GM18873 (cell line): ENCODE results near the gene CLIC2.
A peak's percentile ranks its signal among the peaks of the same experiment; 100 is the strongest.
"Not testable (repeated sequence)": the region's sequence is repeated elsewhere in the genome, so short reads cannot be mapped to it uniquely, and the experiment has no call there.

Experiments used
- ATAC-seq: cut with Tn5 transposase; IDR thresholded peaks from one replicate; pipeline ENCODE4 v1.9.1; 2021; ENCODE audit warnings: mild to moderate bottlenecking, moderate library complexity, moderate number of reproducible peaks; ENCODE audit not compliant: unreplicated experiment, low FRiP score

Gene CLIC2

DNA sequence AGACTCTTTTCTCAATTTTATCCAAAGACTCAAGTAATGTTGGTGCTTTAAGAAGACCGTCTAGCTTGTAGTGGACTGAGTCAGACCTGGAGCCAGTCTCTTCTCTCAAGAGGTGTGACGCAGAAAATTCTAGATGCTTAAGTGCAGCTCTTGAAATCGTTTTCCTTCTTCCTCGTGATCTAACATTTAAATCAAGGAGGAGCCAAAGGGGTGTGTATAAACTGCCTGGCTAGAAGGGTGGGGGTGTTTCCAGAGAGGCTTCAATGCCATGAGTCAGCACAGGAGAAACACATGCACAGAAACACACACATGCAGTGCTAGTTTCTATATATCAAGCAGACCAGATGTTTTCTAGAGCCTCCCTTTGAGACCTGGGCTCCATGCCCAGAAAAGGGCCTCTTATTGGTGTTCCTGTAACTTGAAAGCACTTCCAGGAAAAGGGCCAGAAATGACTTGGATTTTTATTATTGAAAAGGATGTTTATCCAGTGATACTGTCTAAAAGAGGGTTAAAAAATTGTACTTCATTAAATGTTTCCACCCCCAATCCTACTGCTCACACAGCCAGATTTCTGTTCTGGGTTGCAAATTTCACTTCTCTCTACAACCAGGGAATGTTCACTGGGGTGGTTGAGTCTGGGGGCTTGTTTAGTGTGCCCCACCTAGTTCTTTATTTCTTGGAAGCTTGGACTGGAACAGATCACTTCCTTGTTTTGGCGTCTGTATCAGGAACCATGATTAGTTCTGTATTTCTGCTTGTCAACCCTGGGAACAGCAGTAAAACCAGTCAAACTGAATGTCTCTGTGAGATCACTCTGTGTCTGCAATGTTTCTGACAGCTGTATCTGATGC is at the start of gene CLIC2:
CLIC2 (minus strand) TSS at position 129 of the 851 bp plus-strand sequence. CDS start 187 bp downstream, outside the sequence.
- no peak for ATAC-seq

DNA sequence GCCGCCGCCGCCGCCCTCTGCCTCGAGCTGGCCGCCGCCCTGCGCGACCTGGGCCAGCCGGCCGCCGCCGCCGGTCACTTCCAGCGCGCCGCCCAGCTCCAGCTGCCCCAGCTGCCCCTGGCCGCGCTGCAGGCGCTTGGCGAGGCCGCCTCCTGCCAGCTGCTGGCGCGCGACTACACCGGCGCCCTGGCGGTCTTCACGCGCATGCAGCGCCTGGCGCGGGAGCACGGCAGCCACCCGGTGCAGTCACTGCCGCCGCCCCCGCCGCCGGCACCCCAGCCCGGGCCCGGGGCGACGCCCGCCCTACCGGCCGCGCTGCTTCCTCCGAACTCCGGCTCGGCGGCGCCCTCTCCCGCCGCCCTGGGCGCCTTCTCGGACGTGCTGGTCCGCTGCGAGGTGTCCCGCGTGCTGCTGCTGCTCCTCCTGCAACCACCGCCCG is 48.1 kb upstream of the CLIC2 start:
- ATAC-seq = peak; percentile 29

DNA sequence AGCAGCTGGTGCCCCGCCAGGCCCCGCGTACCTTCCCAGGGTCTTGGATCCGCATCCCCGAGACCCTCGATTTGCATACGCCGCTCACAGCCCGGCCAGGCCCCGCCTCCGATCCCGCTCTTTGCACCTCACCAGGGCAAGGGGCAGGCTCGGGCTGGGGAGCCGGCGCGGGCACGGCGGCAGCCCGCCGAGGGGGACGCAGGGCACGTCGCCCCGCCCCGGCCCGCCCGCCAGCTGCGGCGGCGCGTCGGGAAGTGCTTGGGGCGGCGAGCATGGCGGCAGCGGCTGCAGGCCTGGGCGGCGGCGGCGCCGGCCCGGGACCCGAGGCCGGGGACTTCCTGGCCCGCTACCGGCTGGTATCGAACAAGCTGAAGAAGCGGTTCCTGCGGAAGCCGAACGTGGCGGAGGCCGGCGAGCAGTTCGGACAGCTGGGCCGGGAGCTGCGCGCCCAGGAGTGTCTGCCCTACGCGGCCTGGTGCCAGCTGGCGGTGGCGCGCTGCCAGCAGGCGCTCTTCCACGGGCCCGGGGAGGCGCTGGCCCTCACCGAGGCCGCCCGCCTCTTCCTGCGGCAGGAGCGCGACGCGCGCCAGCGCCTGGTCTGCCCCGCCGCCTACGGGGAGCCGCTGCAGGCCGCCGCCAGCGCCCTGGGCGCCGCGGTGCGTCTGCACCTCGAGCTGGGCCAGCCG is 47.6 kb upstream of the CLIC2 start, which contains the start of gene F8A2:
F8A2 (plus strand) TSS at position 253 of the 686 bp plus-strand sequence; CDS start at position 273, 20 bp downstream.
- peak; percentile 75 for ATAC-seq

DNA sequence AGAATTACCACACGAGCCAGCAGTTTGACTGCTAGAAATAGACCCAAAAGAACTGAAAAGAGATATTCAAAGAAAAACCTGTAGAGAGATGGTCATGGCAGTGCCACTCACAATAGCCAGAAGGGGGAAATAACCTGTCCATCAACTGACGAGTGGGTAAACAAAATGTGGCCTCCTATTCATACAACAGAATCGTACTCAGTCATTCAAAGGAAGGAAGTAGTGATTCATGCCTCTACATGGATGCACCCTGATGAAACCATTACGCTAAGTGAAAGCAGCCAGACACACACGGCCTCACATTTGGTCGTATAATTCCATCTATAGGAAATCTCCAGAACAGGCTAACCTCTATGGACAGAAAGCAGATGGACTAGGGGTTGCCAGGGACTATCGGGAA is 45.4 kb upstream of the CLIC2 start:
- ATAC-seq = not testable (repeated sequence)

DNA sequence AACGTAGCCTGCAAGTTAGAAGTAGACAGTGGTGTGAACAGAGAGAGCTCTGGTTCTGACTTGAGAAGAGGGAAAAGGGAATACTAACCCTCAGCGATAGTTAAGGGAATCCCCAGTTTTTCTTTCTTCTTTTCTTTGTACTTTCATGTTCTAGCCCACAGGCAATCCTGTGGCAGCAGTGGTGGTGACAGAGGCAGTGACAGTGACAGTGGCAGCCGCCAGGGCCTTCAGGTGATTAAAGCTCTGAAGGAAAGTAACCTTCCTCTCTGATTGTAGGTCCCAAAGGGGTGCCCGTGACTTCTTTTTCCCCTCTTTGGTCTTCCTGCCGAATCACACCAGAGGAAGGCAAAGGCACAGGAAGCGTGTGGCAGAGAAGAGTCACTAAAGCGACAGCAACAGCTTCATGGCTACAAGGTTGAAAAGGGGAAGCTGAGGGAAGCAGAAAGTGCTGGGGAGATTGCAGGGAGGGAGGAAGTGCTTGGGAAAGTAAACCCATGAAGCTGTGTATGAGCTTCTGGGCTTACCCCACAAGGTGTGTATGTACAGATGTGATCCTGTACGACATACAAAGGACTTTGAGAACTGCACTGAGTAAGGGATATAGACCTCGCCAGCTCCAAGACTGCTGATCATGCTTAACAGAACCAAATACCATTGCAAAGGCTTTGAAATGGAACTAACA is 39.5 kb upstream of the CLIC2 start:
- peak; percentile 55 for ATAC-seq

DNA sequence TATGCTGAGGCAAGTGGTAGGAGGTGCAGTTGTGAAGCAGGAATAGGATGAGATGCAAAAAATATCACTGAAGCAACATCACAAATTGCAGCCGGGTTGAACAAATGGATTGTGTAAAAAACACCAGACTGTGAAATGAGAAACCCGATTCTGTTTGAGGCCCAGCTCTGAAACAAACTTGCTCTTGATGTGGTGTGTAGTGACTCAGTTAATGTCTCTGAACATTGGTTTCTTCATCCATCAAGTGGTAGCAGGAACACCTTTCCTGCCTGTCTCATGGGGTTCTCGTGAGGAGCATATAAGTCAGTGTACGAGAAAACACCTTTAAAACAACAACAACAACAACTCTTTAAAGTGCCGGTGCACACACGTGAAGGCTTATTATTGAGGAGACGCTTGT is 29.3 kb upstream of the CLIC2 start:
- not testable (repeated sequence) for ATAC-seq

DNA sequence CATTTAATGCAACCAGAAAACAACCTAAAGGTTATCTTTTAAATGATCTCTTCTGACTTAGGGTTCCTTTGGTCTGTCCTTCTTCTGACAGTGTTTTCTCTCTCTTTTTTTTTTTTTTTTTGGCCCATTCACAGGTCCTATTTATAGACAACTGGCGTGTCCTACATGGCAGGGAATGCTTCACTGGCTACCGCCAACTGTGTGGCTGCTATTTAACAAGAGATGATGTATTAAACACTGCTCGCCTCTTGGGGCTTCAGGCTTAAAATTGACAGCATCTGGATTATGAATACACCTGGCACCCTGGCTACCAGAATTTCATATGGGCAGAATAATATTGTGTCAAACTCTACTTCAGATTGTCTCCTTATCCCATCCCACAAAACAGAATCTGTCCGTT is 15.0 kb upstream of the CLIC2 start:
- not testable (repeated sequence) for ATAC-seq

DNA sequence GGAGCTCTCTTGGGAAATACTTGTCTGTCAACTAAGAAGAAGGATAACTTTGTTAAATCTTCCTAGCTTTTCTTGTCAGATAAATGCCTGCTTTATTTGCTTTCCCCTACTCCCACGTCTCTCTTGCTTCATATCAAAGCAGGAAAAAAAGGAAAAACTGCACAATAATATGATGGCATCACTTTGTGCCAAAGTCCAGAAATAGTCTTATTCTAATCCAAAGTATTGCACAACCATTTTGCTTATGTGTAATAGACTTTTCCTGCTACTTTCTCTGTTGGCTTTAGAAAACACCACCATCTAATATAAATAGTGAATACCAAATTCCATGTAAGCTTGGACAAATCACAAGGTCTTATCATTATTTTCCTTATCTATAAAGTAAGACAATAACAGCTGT is 11.3 kb upstream of the CLIC2 start:
- not testable (repeated sequence) for ATAC-seq

DNA sequence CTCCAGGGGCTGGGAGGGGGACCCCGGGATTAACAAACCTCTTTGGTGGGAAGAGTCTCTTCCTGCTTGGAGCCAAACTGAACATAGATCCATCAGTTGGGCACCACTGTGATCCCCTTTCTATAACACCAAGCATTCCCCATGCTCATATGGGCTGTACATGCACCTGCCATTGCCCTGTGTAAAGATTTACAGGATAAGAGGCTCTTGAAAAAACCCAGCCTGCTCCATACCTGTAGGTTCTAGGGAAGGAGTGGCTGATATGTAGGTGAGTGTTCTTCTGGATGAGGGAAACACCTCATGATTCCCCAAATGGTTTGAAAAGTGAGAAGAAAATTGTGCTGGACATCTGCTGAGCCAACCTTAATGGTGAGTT is 911 bp upstream of the CLIC2 start:
- ATAC-seq = not testable (repeated sequence)

DNA sequence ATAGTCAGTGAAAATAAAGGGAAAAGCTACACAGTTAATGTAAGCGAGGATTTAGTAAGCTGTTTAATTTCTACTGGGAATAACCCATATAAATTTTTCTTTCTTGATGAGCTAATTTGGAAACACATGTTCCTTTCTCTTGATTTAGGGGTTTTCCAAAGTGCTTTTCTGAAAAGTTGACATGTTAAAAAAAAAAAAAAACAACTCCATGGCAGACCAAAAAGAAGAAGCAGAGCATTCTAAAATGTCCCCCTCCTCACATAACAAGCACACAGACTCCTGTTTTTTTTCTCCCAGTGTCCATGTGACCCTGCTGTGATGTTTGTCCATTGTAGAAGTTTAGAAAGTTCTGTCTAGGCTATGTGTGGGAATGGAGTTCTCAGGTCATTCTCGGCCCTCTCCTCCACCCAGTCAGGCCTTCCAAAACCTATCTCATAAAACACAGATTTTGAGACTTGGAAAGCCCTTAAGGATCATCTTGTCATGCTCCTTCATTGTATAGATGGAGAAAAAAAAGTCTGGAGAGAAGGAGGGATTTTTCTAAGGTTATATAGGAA is 792 bp downstream of the CLIC2 start:
- ATAC-seq = no peak

DNA sequence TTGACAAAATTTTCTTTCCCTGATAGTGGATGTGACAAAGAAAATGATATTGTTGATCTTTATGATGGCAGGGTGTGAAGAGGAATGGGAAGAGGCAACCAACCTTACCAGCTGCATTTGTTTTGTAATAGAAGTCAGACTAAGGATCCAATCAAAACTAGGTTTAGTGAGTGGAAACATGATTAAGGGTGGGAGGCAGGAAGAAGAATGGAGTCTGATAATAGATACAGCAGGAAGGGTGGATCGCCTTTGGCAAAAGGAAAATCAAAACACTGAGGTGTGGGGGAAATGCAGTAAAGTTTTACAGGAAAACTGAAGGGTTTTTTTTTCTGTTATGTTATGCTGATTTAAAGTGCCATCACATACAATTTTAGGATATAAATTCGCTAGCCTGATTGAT is 3.4 kb downstream of the CLIC2 start:
- ATAC-seq = no peak

DNA sequence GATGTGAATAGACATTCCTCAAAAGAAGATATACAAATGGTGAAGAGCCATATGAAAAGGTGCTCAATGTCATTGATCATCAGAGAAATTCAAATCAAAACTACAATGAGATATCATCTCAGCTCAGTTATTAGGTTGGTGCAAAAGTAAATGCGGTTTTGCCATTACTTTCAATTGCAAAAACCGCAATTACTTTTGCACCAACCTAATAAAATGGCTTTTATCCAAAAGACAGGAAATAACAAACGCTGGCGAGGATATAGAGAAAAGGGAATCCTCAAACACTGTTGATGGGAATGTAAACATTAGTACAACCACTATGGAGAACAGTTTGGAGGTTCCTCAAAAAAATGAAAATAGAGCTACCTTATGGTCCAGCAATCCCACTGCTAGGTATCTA is 5.1 kb downstream of the CLIC2 start:
- no peak for ATAC-seq

DNA sequence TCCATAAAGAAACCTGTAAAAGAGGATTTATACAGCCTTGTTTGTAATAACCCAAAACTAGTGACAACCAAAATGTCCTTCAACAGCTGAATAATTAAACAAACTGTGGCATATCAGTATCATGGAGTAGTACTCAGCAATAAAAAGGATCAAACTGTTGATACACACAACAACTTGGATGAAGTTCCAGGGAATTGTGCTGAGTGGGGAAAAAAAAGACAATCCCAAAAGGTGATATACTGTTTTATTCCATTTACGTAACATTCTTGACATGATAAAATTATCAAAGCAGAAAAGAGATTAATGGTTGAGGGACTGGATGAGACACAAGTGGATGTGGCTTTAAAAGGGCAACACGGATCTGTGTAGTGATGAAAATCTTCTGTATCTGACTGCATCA is 7.8 kb downstream of the CLIC2 start:
- ATAC-seq = no peak

DNA sequence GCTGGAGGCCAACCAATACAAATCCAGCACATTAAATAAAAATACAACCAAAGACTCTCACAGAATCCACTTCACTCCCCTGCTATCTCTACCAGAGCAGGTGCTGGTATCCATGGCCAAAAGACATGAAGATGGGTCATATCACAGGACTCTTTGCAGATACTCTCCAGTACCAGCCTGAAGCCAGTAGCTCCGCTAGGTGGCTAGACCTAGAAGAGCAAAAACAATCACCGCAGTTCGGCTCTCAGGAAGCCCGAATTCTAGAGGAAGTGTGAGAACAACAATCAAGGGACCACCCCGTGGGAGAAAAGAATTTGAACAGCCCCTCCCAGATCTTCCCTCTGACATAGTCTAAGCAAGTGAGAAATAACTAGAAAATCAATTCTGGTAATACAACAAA is 20.2 kb downstream of the CLIC2 start:
- no peak for ATAC-seq

DNA sequence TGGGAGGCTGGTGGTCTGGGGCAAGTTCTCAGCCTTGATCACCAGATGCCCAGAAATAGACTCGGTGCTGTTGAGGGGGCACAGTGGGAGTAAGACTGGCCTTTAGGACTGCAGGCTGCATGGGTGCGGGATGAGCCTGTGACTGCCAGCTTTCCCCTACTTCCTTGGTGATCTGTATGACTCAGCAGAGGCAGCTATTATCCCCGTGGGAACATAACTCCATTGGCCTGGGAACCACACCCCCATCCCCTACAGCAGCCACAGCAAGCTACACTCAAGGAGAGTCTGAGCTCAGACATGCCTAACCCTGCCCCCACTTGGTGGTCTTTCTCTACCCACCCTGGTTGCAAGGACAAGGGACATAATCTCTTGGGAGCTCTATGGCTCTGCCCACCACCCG is 20.6 kb downstream of the CLIC2 start:
- no peak for ATAC-seq

DNA sequence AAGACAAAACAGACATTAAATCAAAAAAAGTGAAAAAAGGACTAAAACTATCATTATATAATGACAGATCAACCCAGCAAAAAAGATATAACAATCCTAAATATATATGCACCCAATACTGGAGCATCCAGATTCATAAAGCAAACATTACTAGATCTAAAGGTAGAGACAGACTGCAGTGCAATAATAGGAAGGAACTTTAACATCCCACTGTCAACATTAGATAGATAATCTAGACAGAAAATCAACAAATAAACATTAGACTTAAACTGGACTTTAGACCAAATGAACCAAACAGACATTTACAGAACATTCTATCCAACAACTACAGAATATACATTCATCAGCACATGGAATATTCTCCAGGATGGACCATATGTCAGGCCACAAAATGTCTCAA is 40.6 kb downstream of the CLIC2 start:
- no peak for ATAC-seq

DNA sequence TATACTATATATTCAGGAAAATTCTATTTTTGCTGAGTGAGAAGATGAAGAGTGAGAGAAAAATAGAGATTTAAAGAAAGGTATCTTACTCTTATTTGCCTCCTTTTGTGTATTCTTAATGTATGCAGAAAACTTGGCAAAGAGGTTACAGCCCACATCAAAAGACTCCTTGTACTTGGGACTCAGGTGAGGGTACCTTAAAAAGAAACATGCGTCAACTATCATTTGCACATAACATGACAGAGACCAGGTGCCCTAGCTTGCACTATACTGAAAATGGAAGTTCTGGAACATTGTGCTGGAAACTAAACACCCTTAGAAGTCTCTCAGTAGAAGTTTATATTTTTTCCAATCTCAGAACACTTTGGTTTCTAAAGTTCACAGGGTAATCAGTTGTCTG is 54.5 kb downstream of the CLIC2 start:
- no peak for ATAC-seq

DNA sequence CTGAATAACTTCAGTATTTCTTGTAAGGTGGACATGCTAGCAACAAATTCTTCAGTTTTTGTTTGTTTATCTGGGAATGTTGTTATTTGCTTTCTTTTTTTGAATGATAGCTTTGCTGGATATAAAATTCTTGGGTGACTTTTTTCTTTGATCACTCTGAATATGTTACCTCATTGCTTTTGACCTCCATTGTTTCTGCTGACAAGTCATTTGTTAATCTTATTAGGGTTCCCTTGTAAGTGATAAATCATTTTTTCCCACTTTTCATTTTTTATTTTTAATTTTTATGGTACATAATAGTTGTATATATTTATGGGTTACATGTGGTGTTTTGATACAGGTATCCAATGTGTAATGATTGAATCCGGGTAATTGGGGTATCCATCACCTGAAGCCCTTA is 63.4 kb downstream of the CLIC2 start:
- ATAC-seq = no peak

DNA sequence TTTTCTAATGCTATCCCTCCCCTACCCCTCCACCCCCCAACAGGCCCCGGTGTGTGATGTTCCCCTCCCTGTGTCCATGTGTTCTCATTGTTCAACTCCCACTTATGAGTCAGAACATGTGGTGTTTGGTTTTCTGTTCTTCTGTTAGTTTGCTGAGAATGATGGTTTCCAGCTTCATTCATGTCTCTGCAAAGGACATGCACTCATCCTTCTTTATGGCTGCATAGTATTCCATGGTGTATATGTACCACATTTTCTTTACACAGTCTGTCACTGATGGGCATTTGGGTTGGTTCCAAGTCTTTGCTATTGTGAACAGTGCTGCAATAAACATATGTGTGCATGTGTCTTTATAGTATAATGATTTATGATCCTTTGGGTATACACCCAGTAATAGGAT is 66.4 kb downstream of the CLIC2 start:
- not testable (repeated sequence) for ATAC-seq

DNA sequence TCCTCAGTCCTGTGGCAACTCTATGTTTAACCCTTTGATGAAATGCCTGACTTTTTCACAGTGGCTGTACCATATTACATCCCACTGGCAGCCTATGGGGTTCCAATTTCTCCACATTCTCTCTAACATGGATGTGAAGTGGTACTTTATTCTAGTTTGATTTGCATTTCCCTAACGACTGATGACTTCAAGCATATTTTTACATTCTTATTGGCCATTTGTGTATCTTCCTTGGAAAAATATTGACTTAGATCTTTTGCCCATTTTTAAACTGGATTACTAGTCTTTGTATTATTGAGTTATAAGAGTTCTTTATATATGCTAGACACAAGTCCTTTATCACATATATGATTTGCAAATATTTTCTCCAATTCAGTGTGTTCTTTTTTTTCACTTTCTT is 68.0 kb downstream of the CLIC2 start:
- no peak for ATAC-seq
